SJSA1 (cell line): ENCODE measurements around the gene IMPACT. TPM values are rescaled to one million over a fixed set of nuclear protein-coding genes. Genes with fewer than 3 reads are reported as not detected.

Experiments used
- DNase-seq, 2 experiments: peaks; one replicate each; pipeline ENCODE4 v3.0.0-alpha.2; 2015 to 2020; ENCODE audit warnings: low spot score in 2 of 2, low read depth in 1 of 2
- H3K27ac ChIP-seq: fragments of 250-450 bp; sonication (Bioruptor Pico); 2 replicates; pipeline ENCODE4 v1.5.1; 2020; ENCODE audit warnings: mild to moderate bottlenecking, moderate library complexity
- H3K27me3 ChIP-seq: fragments of 250-450 bp; sonication (Bioruptor Pico); replicated peaks from 2 replicates; pipeline ENCODE4 v1.5.1; 2020; ENCODE audit warnings: mild to moderate bottlenecking, moderate library complexity
- H3K36me3 ChIP-seq: fragments of 250-450 bp; sonication (Bioruptor Pico); 2 replicates; pipeline ENCODE4 v1.5.1; 2020; ENCODE audit warnings: mild to moderate bottlenecking
- H3K4me1 ChIP-seq: fragments of 250-450 bp; sonication (Bioruptor Pico); replicated peaks from 2 replicates; pipeline ENCODE4 v1.6.1; 2021; ENCODE audit warnings: mild to moderate bottlenecking
- H3K4me3 ChIP-seq: fragments of 250-450 bp; sonication (Bioruptor Pico); 2 replicates; pipeline ENCODE4 v1.5.1; 2020; ENCODE audit warnings: mild to moderate bottlenecking
- H3K9me3 ChIP-seq: fragments of 250-450 bp; sonication (Bioruptor Pico); replicated peaks from 2 replicates; pipeline ENCODE4 v1.5.1; 2020; ENCODE audit warnings: mild to moderate bottlenecking
- total RNA-seq: library from RNA; depleted of rRNA; stranded (reverse); fragments of >200 nt; shearing (Covaris generic); gene quantifications from 2 replicates; pipeline ENCODE4 v1.2.3, GENCODE V29; 2014

Gene IMPACT
- total RNA-seq, 1 experiment from 2014 or later = 27.7 TPM

- Histone ChIP-seq H3K27me3 (no peaks in the 10 kb centered on the region), H3K36me3 (no peaks in the 10 kb centered on the region), H3K9me3 (no peaks in the 10 kb centered on the region), H3K4me3 (no peak overlapping the region), H3K27ac (no peak overlapping the region), H3K4me1 (no peaks in the 10 kb centered on the region)
- DNase-seq = no peak
Observed at GRCh38 chr18:24472591-24472990, 46.1 kb downstream of the IMPACT start.

GRCh38 chr18:24474406-24474805 is 47.9 kb downstream of the IMPACT start:
- DNase-seq = no peak
- Histone ChIP-seq H3K4me1 (no peaks in the 10 kb centered on the region), H3K27me3 (no peaks in the 10 kb centered on the region), H3K36me3 (no peaks in the 10 kb centered on the region), H3K9me3 (no peaks in the 10 kb centered on the region), H3K4me3 (no peak overlapping the region), H3K27ac (no peak overlapping the region)

- H3K4me3 ChIP-seq = no peak overlapping the region
- H3K27ac ChIP-seq = no peak overlapping the region
- H3K36me3 ChIP-seq = no peaks in the 10 kb centered on the region
- no peaks in the 10 kb centered on the region for H3K27me3 ChIP-seq
- no peaks in the 10 kb centered on the region for H3K9me3 ChIP-seq
- DNase-seq = no peak
- H3K4me1 ChIP-seq = no peaks in the 10 kb centered on the region
Observed at GRCh38 chr18:24475926-24476589, 49.6 kb downstream of the IMPACT start.

- no peak overlapping the region for H3K4me3 ChIP-seq
- H3K36me3 ChIP-seq = no peaks in the 10 kb centered on the region
- no peak overlapping the region for H3K27ac ChIP-seq
- no peaks in the 10 kb centered on the region for H3K9me3 ChIP-seq
- DNase-seq = no peak
- H3K4me1 ChIP-seq = no peaks in the 10 kb centered on the region
- no peaks in the 10 kb centered on the region for H3K27me3 ChIP-seq
Observed at GRCh38 chr18:24479371-24479770, 52.9 kb downstream of the IMPACT start.

GRCh38 chr18:24482821-24483220 is 56.4 kb downstream of the IMPACT start:
- no peak for DNase-seq
- H3K36me3 ChIP-seq = no peaks in the 10 kb centered on the region
- no peak overlapping the region for H3K4me3 ChIP-seq
- H3K27ac ChIP-seq = no peak overlapping the region
- no peaks in the 10 kb centered on the region for H3K27me3 ChIP-seq
- H3K4me1 ChIP-seq = no peaks in the 10 kb centered on the region
- H3K9me3 ChIP-seq = no peaks in the 10 kb centered on the region

- no peak overlapping the region for H3K4me3 ChIP-seq
- no peak for DNase-seq
- no peaks in the 10 kb centered on the region for H3K36me3 ChIP-seq
- H3K27me3 ChIP-seq = no peaks in the 10 kb centered on the region
- no peaks in the 10 kb centered on the region for H3K4me1 ChIP-seq
- H3K9me3 ChIP-seq = no peaks in the 10 kb centered on the region
- H3K27ac ChIP-seq = no peak overlapping the region
Observed at GRCh38 chr18:24485681-24486080, 59.2 kb downstream of the IMPACT start.

GRCh38 chr18:24486684-24487083 is 60.2 kb downstream of the IMPACT start:
- Histone ChIP-seq H3K36me3 (no peaks in the 10 kb centered on the region), H3K27me3 (no peaks in the 10 kb centered on the region), H3K27ac (no peak overlapping the region), H3K4me3 (no peak overlapping the region), H3K4me1 (no peaks in the 10 kb centered on the region), H3K9me3 (no peaks in the 10 kb centered on the region)
- no peak for DNase-seq

- Histone ChIP-seq H3K4me1 (no peaks in the 10 kb centered on the region), H3K27me3 (no peaks in the 10 kb centered on the region)
- peak in 1 of 2 experiments; percentile 57 for DNase-seq
Observed at GRCh38 chr18:24488824-24489493, 62.5 kb downstream of the IMPACT start.

GRCh38 chr18:24490539-24490938 is 64.1 kb downstream of the IMPACT start:
- Histone ChIP-seq H3K27ac (no peak overlapping the region), H3K36me3 (no peaks in the 10 kb centered on the region), H3K4me1 (no peaks in the 10 kb centered on the region), H3K9me3 (no peaks in the 10 kb centered on the region), H3K4me3 (no peak overlapping the region), H3K27me3 (no peaks in the 10 kb centered on the region)
- DNase-seq = no peak

More at GRCh38 chr18:24488824-24489493, 62.5 kb downstream of the IMPACT start:
- Histone ChIP-seq H3K4me3 (no peak overlapping the region), H3K36me3 (no peaks in the 10 kb centered on the region), H3K27ac (no peak overlapping the region), H3K9me3 (no peaks in the 10 kb centered on the region)

- H3K27ac ChIP-seq = no peak overlapping the region
- H3K9me3 ChIP-seq = no peaks in the 10 kb centered on the region
- H3K4me3 ChIP-seq = no peak overlapping the region
- H3K4me1 ChIP-seq = no peaks in the 10 kb centered on the region
- no peaks in the 10 kb centered on the region for H3K27me3 ChIP-seq
- no peak for DNase-seq
- no peaks in the 10 kb centered on the region for H3K36me3 ChIP-seq
Observed at GRCh38 chr18:24491927-24492834, 65.7 kb downstream of the IMPACT start.

- no peaks in the 10 kb centered on the region for H3K27me3 ChIP-seq
Observed at GRCh38 chr18:24494586-24494985, 68.1 kb downstream of the IMPACT start.

GRCh38 chr18:24497031-24497754 is 70.7 kb downstream of the IMPACT start:
- Histone ChIP-seq H3K27ac (no peak overlapping the region), H3K4me3 (no peak overlapping the region), H3K4me1 (no peaks in the 10 kb centered on the region), H3K9me3 (no peaks in the 10 kb centered on the region), H3K36me3 (no peaks in the 10 kb centered on the region), H3K27me3 (no peaks in the 10 kb centered on the region)
- no peak for DNase-seq

More at GRCh38 chr18:24494586-24494985, 68.1 kb downstream of the IMPACT start:
- DNase-seq = no peak
- no peaks in the 10 kb centered on the region for H3K36me3 ChIP-seq
- H3K9me3 ChIP-seq = no peaks in the 10 kb centered on the region
- no peaks in the 10 kb centered on the region for H3K4me1 ChIP-seq
- no peak overlapping the region for H3K4me3 ChIP-seq
- no peak overlapping the region for H3K27ac ChIP-seq

GRCh38 chr18:24499814-24500213 is 73.3 kb downstream of the IMPACT start:
- no peak for DNase-seq
- Histone ChIP-seq H3K36me3 (no peaks in the 10 kb centered on the region), H3K4me3 (no peak overlapping the region), H3K4me1 (no peaks in the 10 kb centered on the region), H3K9me3 (no peaks in the 10 kb centered on the region), H3K27me3 (no peaks in the 10 kb centered on the region), H3K27ac (no peak overlapping the region)
